ENCODE results near the gene PLLP.
A peak's percentile ranks its signal among the peaks of the same experiment; 100 is the strongest.
"Not testable (repeated sequence)": the region's sequence is repeated elsewhere in the genome, so short reads cannot be mapped to it uniquely, and the experiment has no call there.

The PLLP gene

GRCh38 chr16:57303021-57303909, 18.8 kb upstream of the PLLP start:
- DNase-seq (ENCODE audit: low spot score) = no peak

GRCh38 chr16:57301126-57301817, 16.8 kb upstream of the PLLP start:
- no peak for DNase-seq (ENCODE audit: low spot score)

- DNase-seq (ENCODE audit: low spot score) = peak; percentile 99
These were observed 16.1 kb upstream of the PLLP start for GRCh38 chr16:57300387-57301125.

GRCh38 chr16:57299719-57300386, 15.4 kb upstream of the PLLP start:
- DNase-seq (ENCODE audit: low spot score) = peak; percentile 96

GRCh38 chr16:57299009-57299718, 14.7 kb upstream of the PLLP start:
- DNase-seq (ENCODE audit: low spot score) = no peak

- no peak for DNase-seq (ENCODE audit: low spot score)
These were observed 13.4 kb upstream of the PLLP start for GRCh38 chr16:57297856-57298255.

GRCh38 chr16:57289391-57290257, 5.2 kb upstream of the PLLP start:
- DNase-seq (ENCODE audit: low spot score) = no peak

GRCh38 chr16:57285379-57285778, 907 bp upstream of the PLLP start:
- DNase-seq (ENCODE audit: low spot score) = no peak

- no peak for DNase-seq (ENCODE audit: low spot score)
These were observed 486 bp upstream of the PLLP start for GRCh38 chr16:57284952-57285363.

- DNase-seq (ENCODE audit: low spot score) = no peak
These were observed 588 bp downstream of the PLLP start for GRCh38 chr16:57283959-57284208.

GRCh38 chr16:57283214-57283958, 1.1 kb downstream of the PLLP start:
- DNase-seq (ENCODE audit: low spot score) = no peak

- no peak for DNase-seq (ENCODE audit: low spot score)
These were observed 1.8 kb downstream of the PLLP start for GRCh38 chr16:57282510-57283213.

GRCh38 chr16:57281791-57282190, 2.7 kb downstream of the PLLP start:
- no peak for DNase-seq (ENCODE audit: low spot score)

GRCh38 chr16:57279780-57280638, 4.5 kb downstream of the PLLP start:
- no peak for DNase-seq (ENCODE audit: low spot score)

- no peak for DNase-seq (ENCODE audit: low spot score)
These were observed 6.0 kb downstream of the PLLP start for GRCh38 chr16:57278494-57278893.

GRCh38 chr16:57277586-57277985, 6.9 kb downstream of the PLLP start:
- DNase-seq (ENCODE audit: low spot score) = no peak

- no peak for DNase-seq (ENCODE audit: low spot score)
These were observed 7.9 kb downstream of the PLLP start for GRCh38 chr16:57276596-57276995.

GRCh38 chr16:57275946-57276345, 8.5 kb downstream of the PLLP start:
- DNase-seq (ENCODE audit: low spot score) = not testable (repeated sequence)
